GM12875 (cell line): ENCODE results near the gene PPM1D.

ENCODE experiments used
- H3K4me3 ChIP-seq: one replicate; pipeline ENCODE4 v1.5.1; 2011; ENCODE audit warnings: low read depth, low read length, control low read depth
- CTCF ChIP-seq: IDR thresholded peaks from 2 replicates; pipeline ENCODE4 v1.5.1; 2011; ENCODE audit warnings: low read depth, mild to moderate bottlenecking, control low read depth, inconsistent platforms, low read length, moderate library complexity, borderline replicate concordance; ENCODE audit not compliant: insufficient read depth

Gene PPM1D

DNA sequence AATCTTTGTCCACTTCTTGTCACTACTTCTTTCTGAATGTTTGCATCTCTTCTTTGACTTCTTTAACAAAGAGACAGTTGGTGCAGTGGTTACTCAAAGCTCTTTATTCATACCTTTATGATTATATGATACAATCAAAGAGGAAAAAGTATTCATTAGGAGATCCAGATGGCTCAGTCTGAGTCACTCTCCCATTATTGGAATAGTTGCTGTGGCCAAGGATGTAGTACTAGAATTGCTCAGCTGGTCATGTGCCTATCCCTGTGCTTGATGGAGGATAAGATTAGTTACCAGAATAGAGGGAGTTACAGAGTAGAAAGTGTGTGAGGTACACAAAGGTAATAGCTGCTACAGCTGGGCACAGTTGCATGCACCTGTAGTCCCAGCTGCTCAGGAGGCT, 96.0 kb downstream of the PPM1D start:
- no peak for TF ChIP-seq CTCF
- no peak overlapping the region for H3K4me3 ChIP-seq

DNA sequence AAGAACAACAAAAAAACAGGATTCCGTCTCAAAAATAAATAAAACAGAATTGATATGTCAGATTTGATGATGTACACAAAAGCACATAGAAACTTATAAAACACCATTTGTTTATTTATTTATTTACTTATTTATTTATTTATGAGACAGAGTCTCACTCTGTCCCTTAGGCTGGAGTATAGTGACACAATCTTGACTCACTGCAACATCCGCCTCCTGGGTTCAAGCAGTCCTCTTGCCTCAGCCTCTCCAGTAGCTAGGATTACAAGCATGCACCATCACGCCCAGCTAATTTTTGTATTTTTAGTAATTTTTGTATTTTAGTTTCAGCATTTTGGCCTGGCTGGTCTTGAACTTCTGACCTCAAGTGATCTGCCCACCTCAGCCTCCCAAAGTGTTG, 99.1 kb downstream of the PPM1D start:
- TF ChIP-seq CTCF = no peak
- H3K4me3 ChIP-seq = no peak overlapping the region

DNA sequence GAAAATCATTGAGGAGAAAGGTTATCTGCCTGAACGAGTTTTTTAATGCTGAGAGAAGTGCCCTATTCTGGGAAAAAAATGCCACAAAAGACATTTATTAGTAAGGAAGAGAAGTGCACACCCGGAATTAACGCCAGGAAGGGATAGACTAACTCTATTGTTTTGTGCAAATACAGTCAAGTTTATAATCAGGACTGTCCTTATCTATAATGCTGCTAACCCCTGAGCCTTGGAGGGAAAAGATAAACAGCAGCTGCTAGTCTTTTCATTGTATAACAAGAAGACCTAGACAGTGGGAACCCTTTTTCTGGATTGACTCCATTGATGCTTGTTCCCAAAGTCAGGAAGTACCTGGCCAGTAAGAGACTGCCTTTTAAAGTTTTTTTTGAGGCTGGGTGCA, 104.2 kb downstream of the PPM1D start:
- TF ChIP-seq CTCF = no peak
- H3K4me3 ChIP-seq = no peak overlapping the region

DNA sequence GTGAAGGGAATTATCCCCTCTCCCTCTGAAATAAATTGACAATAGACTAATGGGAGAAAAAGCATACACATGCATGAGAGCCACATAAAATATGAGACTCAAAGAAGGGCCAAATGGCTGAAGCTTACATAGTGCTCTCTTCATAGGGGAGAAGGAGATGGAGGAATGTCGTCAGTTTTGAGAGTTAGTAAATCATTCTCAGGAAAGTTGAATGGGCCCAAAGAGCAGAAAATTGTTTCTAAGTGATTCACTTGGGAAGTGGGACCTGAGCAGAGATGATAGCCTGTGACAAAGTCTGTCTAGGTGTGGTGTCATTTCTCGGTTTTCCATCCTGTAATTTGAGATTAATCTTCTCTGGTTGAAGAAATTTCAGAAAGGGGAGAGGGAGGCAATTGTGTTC, 112.7 kb downstream of the PPM1D start:
- no peak for TF ChIP-seq CTCF
- no peak overlapping the region for H3K4me3 ChIP-seq

DNA sequence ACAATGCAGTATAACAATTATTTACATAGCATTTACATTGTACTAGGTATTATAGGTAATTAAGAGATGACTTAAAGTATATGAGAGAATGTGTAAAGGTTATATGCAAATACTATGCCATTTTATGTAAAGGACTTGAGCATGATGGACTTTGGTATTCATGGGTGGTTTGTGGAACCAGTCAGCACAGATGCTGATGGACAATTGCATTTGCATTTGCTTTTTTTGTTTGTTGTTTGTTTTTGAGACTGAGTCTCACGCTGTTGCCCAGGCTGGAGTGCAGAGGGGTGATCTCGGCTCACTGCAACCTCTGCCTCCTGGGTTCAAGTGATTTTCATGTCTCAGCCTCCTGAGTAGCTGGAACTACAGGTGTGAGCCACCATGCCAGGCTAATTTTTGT, 113.6 kb downstream of the PPM1D start:
- no peak overlapping the region for H3K4me3 ChIP-seq
- no peak for TF ChIP-seq CTCF
